ENCODE data around the gene SLC39A11.

Gene SLC39A11

GRCh38 chr17:73123606-73124320, 31.3 kb upstream of the SLC39A11 start:
- TF ChIP-seq, protein P1, sequence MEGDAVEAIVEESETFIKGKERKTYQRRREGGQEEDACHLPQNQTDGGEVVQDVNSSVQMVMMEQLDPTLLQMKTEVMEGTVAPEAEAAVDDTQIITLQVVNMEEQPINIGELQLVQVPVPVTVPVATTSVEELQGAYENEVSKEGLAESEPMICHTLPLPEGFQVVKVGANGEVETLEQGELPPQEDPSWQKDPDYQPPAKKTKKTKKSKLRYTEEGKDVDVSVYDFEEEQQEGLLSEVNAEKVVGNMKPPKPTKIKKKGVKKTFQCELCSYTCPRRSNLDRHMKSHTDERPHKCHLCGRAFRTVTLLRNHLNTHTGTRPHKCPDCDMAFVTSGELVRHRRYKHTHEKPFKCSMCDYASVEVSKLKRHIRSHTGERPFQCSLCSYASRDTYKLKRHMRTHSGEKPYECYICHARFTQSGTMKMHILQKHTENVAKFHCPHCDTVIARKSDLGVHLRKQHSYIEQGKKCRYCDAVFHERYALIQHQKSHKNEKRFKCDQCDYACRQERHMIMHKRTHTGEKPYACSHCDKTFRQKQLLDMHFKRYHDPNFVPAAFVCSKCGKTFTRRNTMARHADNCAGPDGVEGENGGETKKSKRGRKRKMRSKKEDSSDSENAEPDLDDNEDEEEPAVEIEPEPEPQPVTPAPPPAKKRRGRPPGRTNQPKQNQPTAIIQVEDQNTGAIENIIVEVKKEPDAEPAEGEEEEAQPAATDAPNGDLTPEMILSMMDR (conservative IDR thresholded peaks at IDR 0.05; ENCODE audit: low read depth, low read length): no peak
- no peak for DNase-seq (ENCODE audit: low read depth)
- no peak overlapping the region for H3K4me3 ChIP-seq (ENCODE audit: low read depth, low read length)

GRCh38 chr17:73122953-73123605, 30.6 kb upstream of the SLC39A11 start:
- TF ChIP-seq, protein P1 (conservative IDR thresholded peaks at IDR 0.05; ENCODE audit: low read depth, low read length): no peak
- no peak overlapping the region for H3K4me3 ChIP-seq (ENCODE audit: low read depth, low read length)
- DNase-seq (ENCODE audit: low read depth): no peak

- H3K4me3 ChIP-seq (ENCODE audit: low read depth, low read length): no peak overlapping the region
- TF ChIP-seq, protein P1 (conservative IDR thresholded peaks at IDR 0.05; ENCODE audit: low read depth, low read length): no peak
- no peak for DNase-seq (ENCODE audit: low read depth)
Observed at GRCh38 chr17:73121506-73121905, 29.0 kb upstream of the SLC39A11 start.

GRCh38 chr17:73119631-73120030, 27.1 kb upstream of the SLC39A11 start:
- no peak overlapping the region for H3K4me3 ChIP-seq (ENCODE audit: low read depth, low read length)
- DNase-seq (ENCODE audit: low read depth): no peak
- TF ChIP-seq, protein P1 (conservative IDR thresholded peaks at IDR 0.05; ENCODE audit: low read depth, low read length): no peak

DNA sequence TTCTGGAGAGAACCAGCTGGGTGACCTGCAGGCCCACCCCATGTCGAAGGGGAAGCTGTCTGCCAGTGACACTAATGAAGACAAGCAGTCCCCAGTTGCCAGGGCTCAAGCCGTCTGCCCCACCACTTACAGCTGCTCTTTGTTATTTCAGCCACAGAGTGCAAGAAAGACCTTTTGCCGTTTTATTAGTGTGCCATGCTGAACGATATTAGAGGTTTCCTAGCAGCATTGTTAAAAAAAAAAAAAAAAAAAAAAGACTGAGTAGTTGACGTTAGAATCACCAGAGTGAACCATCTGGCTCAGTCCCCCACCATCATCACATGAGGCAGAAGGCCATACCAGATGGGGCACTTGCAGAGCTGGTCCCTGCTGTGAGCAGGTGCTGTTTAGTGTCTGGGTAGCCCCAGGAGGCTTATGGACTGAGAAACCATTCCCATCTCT, 26.5 kb upstream of the SLC39A11 start:
- no peak overlapping the region for H3K4me3 ChIP-seq (ENCODE audit: low read depth, low read length)
- DNase-seq (ENCODE audit: low read depth): no peak
- TF ChIP-seq, protein P1 (conservative IDR thresholded peaks at IDR 0.05; ENCODE audit: low read depth, low read length): no peak

DNA sequence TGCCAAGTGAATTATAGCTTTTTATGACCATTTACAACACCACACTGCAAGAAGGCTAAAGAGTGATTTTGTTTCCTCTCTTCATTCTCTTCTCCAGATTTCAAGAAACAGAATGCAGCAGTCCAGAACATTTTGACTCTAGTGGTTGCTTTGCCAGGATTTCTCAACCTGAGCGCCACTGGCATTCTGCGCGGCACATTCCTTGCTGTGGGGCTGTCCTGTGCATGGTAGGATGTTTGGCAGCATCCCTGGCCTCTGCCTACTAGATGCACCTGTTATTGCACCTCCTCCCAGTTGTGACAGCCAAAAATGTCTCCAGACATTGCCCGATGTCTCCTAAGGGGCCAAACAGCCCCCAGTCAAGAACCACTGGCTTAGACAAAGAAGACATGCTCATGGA, 25.7 kb upstream of the SLC39A11 start:
- TF ChIP-seq, protein P1 (conservative IDR thresholded peaks at IDR 0.05; ENCODE audit: low read depth, low read length): no peak
- no peak for DNase-seq (ENCODE audit: low read depth)
- H3K4me3 ChIP-seq (ENCODE audit: low read depth, low read length): no peak overlapping the region

DNA sequence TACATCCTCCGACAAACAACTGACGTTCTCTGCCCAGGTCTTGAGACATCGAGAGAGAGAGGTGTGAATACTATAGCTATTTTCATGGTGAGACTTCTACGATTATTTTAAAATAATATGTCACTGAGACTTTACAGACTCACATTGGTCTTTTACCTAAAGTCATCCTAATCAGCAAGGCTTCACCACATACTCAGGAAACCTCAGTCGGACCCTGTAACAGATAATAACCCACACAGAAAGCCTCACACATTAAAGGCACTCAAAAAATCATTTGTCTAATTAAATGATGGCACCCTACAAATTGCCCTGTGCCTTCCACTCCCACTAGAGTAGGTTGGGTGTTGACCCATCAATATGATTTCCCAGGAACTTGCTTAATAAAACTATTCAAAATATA, 19.8 kb upstream of the SLC39A11 start:
- H3K4me3 ChIP-seq (ENCODE audit: low read depth, low read length): no peak overlapping the region
- TF ChIP-seq, protein P1 (conservative IDR thresholded peaks at IDR 0.05; ENCODE audit: low read depth, low read length): no peak
- no peak for DNase-seq (ENCODE audit: low read depth)
